H1 (cell line): ENCODE data around the gene TMEM182. TPM values are rescaled to one million over a fixed set of nuclear protein-coding genes. Genes with fewer than 3 reads are reported as not detected.

ENCODE experiments used
- CTCF ChIA-PET: fragments of 300-600 bp; sonication (Branson Sonifier 250); formaldehyde crosslinking; loops from one replicate; lab custom pipeline; 2021; ENCODE audit not compliant: partially characterized antibody; lab: Charles Lee
- POLR2A ChIA-PET: fragments of 300-600 bp; sonication (Branson Sonifier 250); formaldehyde crosslinking; loops from one replicate; lab custom pipeline; 2021; ENCODE audit warnings: inconsistent platforms; ENCODE audit not compliant: partially characterized antibody; lab: Charles Lee
- DNase-seq, 2 experiments: peaks; one replicate each; pipeline versions ENCODE4 v3.0.0 to v3.0.0-alpha.2; 2010 to 2022; ENCODE audit warnings: low spot score in 2 of 2, low read depth in 1 of 2, mixed read lengths in 1 of 2
- FAIRE-seq: peaks from 2 replicates; lab custom pipeline; 2011; peaks lifted over from hg19 to GRCh38; lab: Jason Lieb, UNC
- H2AFZ ChIP-seq: 2 replicates; pipeline ENCODE4 v1.8.1; 2012; ENCODE audit warnings: low read length, inconsistent platforms
- H2AK5ac ChIP-seq: 2 replicates; pipeline ENCODE4 v1.6.1; 2013; ENCODE audit warnings: low read depth, low read length
- H2BK120ac ChIP-seq: replicated peaks from 2 replicates; pipeline ENCODE3; 2013; ENCODE audit warnings: low read depth, low read length, inconsistent platforms
- H2BK12ac ChIP-seq: 2 replicates; pipeline ENCODE4 v1.6.1; 2013; ENCODE audit warnings: low read depth, low read length
- H2BK15ac ChIP-seq: 2 replicates; pipeline ENCODE4 v1.6.1; 2013; ENCODE audit warnings: low read length
- H2BK20ac ChIP-seq: 2 replicates; pipeline ENCODE4 v1.6.1; 2013; ENCODE audit warnings: low read length
- H2BK5ac ChIP-seq: 2 replicates; pipeline ENCODE4 v1.6.1; 2013; ENCODE audit warnings: low read depth, low read length
- H3K14ac ChIP-seq: 2 replicates; pipeline ENCODE4 v1.6.1; 2013; ENCODE audit warnings: inconsistent platforms; ENCODE audit not compliant: insufficient read length
- H3K18ac ChIP-seq: 2 replicates; pipeline ENCODE4 v1.6.1; 2013; ENCODE audit warnings: low read length; ENCODE audit errors: extremely low read depth
- H3K23ac ChIP-seq: 2 replicates; pipeline ENCODE4 v1.6.1; 2013; ENCODE audit warnings: inconsistent platforms; ENCODE audit not compliant: insufficient read length
- H3K23me2 ChIP-seq: 2 replicates; pipeline ENCODE4 v1.6.1; 2013; ENCODE audit warnings: low read depth, low read length
- H3K27ac ChIP-seq: 2 replicates; pipeline ENCODE4 v1.6.1; 2011; ENCODE audit warnings: low read depth, low read length, inconsistent platforms
- H3K27me3 ChIP-seq, 4 experiments: replicated peaks in 1 of 4; 1 replicate in 1 of 4; 2 replicates in 3 of 4; pipeline versions ENCODE4 v1.6.1 to v1.8.1; 2011 to 2013; ENCODE audit warnings: low read length in 3 of 4, mild to moderate bottlenecking in 3 of 4, inconsistent platforms in 2 of 4, mixed read lengths in 2 of 4, moderate library complexity in 1 of 4; ENCODE audit not compliant: control insufficient read depth in 3 of 4, insufficient read depth in 3 of 4; ENCODE audit errors: extremely low read depth in 1 of 4
- H3K36me3 ChIP-seq, 4 experiments: 2 replicates each; pipeline versions ENCODE4 v1.6.1 to v1.8.1; 2011 to 2013; ENCODE audit warnings: mild to moderate bottlenecking in 4 of 4, low read length in 3 of 4, moderate library complexity in 2 of 4, control low read depth in 1 of 4, inconsistent platforms in 1 of 4; ENCODE audit not compliant: insufficient read depth in 4 of 4, control insufficient read depth in 2 of 4
- H3K4ac ChIP-seq: replicated peaks from 2 replicates; pipeline ENCODE3; 2013; ENCODE audit warnings: low read length, low read depth, mixed read lengths, inconsistent platforms; ENCODE audit not compliant: insufficient read length
- H3K4me1 ChIP-seq, 4 experiments: replicated peaks in 1 of 4; 1 replicate in 1 of 4; 2 replicates in 3 of 4; pipeline versions ENCODE4 v1.6.1 to v1.8.1; 2011 to 2013; ENCODE audit warnings: low read length in 3 of 4, inconsistent platforms in 2 of 4, mixed read lengths in 1 of 4; ENCODE audit not compliant: insufficient read depth in 4 of 4, control insufficient read depth in 3 of 4
- H3K4me2 ChIP-seq, 2 experiments: 2 replicates each; pipeline versions ENCODE4 v1.6.1 to v1.8.1; 2011 to 2013; ENCODE audit warnings: low read depth in 2 of 2, low read length in 2 of 2, control low read depth in 1 of 2, inconsistent platforms in 1 of 2, mild to moderate bottlenecking in 1 of 2; ENCODE audit not compliant: insufficient read depth in 1 of 2
- H3K4me3 ChIP-seq, 4 experiments: fragments of 200-600, 300-600 bp in 1 of 4; sonication (generic), shearing (Covaris generic), sonication (Bioruptor Twin) in 1 of 4; 2 replicates each; pipeline versions ENCODE4 v1.5.1 to v1.8.1; 2011 to 2016; ENCODE audit warnings: low read length in 4 of 4, low read depth in 3 of 4, control low read depth in 2 of 4, inconsistent platforms in 2 of 4, mild to moderate bottlenecking in 2 of 4, mixed read lengths in 1 of 4, moderate library complexity in 1 of 4; ENCODE audit not compliant: insufficient read depth in 2 of 4; ENCODE audit errors: extremely low read depth in 1 of 4
- H3K56ac ChIP-seq: replicated peaks from 2 replicates; pipeline ENCODE3; 2013; ENCODE audit warnings: low read depth, mild to moderate bottlenecking, mixed read lengths, low read length, inconsistent platforms; ENCODE audit not compliant: insufficient read length
- H3K79me1 ChIP-seq: 2 replicates; pipeline ENCODE4 v1.6.1; 2013; ENCODE audit warnings: low read depth, low read length, control low read depth
- H3K79me2 ChIP-seq, 2 experiments: 2 replicates each; pipeline versions ENCODE4 v1.6.1 to v1.8.1; 2012 to 2013; ENCODE audit warnings: low read length in 2 of 2, mild to moderate bottlenecking in 2 of 2, inconsistent platforms in 1 of 2; ENCODE audit not compliant: insufficient read depth in 2 of 2, control insufficient read depth in 1 of 2
- H3K9ac ChIP-seq, 4 experiments: replicated peaks in 1 of 4; 1 replicate in 1 of 4; 2 replicates in 3 of 4; pipeline versions ENCODE4 v1.6.1 to v1.8.1; 2011 to 2013; ENCODE audit warnings: low read depth in 3 of 4, low read length in 3 of 4, control low read depth in 2 of 4, mild to moderate bottlenecking in 2 of 4, moderate library complexity in 2 of 4, inconsistent platforms in 1 of 4; ENCODE audit errors: extremely low read depth in 1 of 4
- H3K9me3 ChIP-seq, 2 experiments: 2 replicates each; pipeline versions ENCODE4 v1.6.1 to v1.8.1; 2012 to 2013; ENCODE audit warnings: mild to moderate bottlenecking in 2 of 2, moderate library complexity in 2 of 2, control low read depth in 1 of 2, inconsistent platforms in 1 of 2, low read depth in 1 of 2, low read length in 1 of 2, mixed read lengths in 1 of 2; ENCODE audit not compliant: insufficient read depth in 2 of 2
- H4K20me1 ChIP-seq, 2 experiments: replicated peaks in 1 of 2; 2 replicates each; pipeline versions ENCODE3 to v1.8.1; 2011 to 2013; ENCODE audit warnings: inconsistent platforms in 2 of 2, low read length in 2 of 2, mild to moderate bottlenecking in 1 of 2; ENCODE audit not compliant: insufficient read depth in 2 of 2, control insufficient read depth in 1 of 2
- H4K5ac ChIP-seq: 2 replicates; pipeline ENCODE4 v1.6.1; 2013; ENCODE audit warnings: low read length, low read depth, mixed read lengths, inconsistent platforms; ENCODE audit not compliant: insufficient read length
- H4K8ac ChIP-seq: 2 replicates; pipeline ENCODE4 v1.8.0; 2013; ENCODE audit warnings: mild to moderate bottlenecking, moderate library complexity, low read length, inconsistent platforms; ENCODE audit not compliant: insufficient read depth; ENCODE audit errors: extremely low read depth
- H4K91ac ChIP-seq: replicated peaks from 2 replicates; pipeline ENCODE3; 2013; ENCODE audit warnings: low read length, mixed read lengths, inconsistent platforms; ENCODE audit not compliant: insufficient read length
- CTCF ChIP-seq, 3 experiments: IDR thresholded peaks; 1 replicate in 2 of 3; 2 replicates in 1 of 3; pipeline versions ENCODE4 v1.5.1 to v1.6.1; 2011; ENCODE audit warnings: low read length in 3 of 3, mild to moderate bottlenecking in 3 of 3, inconsistent platforms in 2 of 3, low read depth in 1 of 3, moderate library complexity in 1 of 3; ENCODE audit not compliant: insufficient read depth in 1 of 3; ENCODE audit errors: control extremely low read depth in 1 of 3
- GABPA ChIP-seq: IDR thresholded peaks from 2 replicates; pipeline ENCODE4 v1.6.1; 2011; ENCODE audit warnings: mild to moderate bottlenecking, low read length, moderate library complexity, borderline replicate concordance; ENCODE audit not compliant: insufficient read depth
- HDAC6 ChIP-seq: IDR thresholded peaks from one replicate; pipeline ENCODE4 v1.7.1; 2012; ENCODE audit warnings: low read depth, mild to moderate bottlenecking, inconsistent platforms, low read length, moderate library complexity
- RAD21 ChIP-seq, 2 experiments: IDR thresholded peaks in 1 of 2; conservative IDR thresholded peaks in 1 of 2; 2 replicates each; pipeline ENCODE4 v1.6.1; 2011; ENCODE audit warnings: low read depth in 2 of 2, low read length in 2 of 2, improper control_type of control experiment in 1 of 2, inconsistent platforms in 1 of 2, mild to moderate bottlenecking in 1 of 2, moderate library complexity in 1 of 2
- WGBS, 2 experiments: shearing (Covaris generic) in 1 of 2; methylation state at CpG; one replicate each; pipeline versions ENCODE4 v1.1.6 to v1.1.7; 2013 to 2015; ENCODE audit warnings: low lambda C conversion rate in 2 of 2, mixed read lengths in 2 of 2, inconsistent platforms in 1 of 2, low coverage in 1 of 2, missing lambda C conversion rate in 1 of 2; ENCODE audit not compliant: insufficient replicate concordance in 2 of 2, insufficient coverage in 1 of 2, insufficient read length in 1 of 2; ENCODE audit errors: extremely low coverage in 1 of 2, missing lambda C conversion rate in 1 of 2; 5-methylcytosine and 5-hydroxymethylcytosine counted together
- polyA plus RNA-seq, 7 experiments: library from polyadenylated mRNA; depleted of rRNA in 3 of 7; stranded (reverse) in 5 of 7; unstranded in 2 of 7; fragments of >200 nt in 5 of 7; fragments of 200-250 nt in 2 of 7; gene quantifications; 1 replicate in 5 of 7; 2 replicates in 1 of 7; 4 replicates in 1 of 7; pipeline versions ENCODE4 v1.2.1 to v1.2.3, GENCODE V29; 2011 to 2013; ENCODE audit warnings: missing spikeins in 2 of 7, mixed read lengths in 2 of 7
- total RNA-seq: library from RNA; stranded (reverse); fragmentation: NEBNext Ultra II Directional; extraction: Animal tissue kit (Norgen Biotek cat#: 25700); gene quantifications from 2 replicates; pipeline ENCODE4 v1.2.1, GENCODE V29; 2021

Gene TMEM182
- total and polyA plus RNA-seq, 2 of the 8 experiments (the other 6 are each of a cell fraction or from before 2014, with no cell fraction given): 3.1 to 4.3 TPM

GRCh38 chr2:102841107-102841840, 79.4 kb downstream of the TMEM182 start:
- 64% methylated on average over 19 of the region's 19 CpGs; no CpG with 5 or more reads in 1 of the 2 experiments for WGBS, 2 experiments

More at GRCh38 chr2:102841107-102841840, 79.4 kb downstream of the TMEM182 start:
- H4K91ac ChIP-seq: no peak overlapping the region
- POLR2A ChIA-PET: no interaction called here
- no peak overlapping the region for H2BK12ac ChIP-seq
- no peak overlapping the region for H3K14ac ChIP-seq
- H4K5ac ChIP-seq: no peak overlapping the region
- FAIRE-seq: peak; percentile 71
- no peak overlapping the region for H3K4me2 ChIP-seq
- no peaks in the 10 kb centered on the region for H3K27me3 ChIP-seq
- no peaks in the 10 kb centered on the region for H3K36me3 ChIP-seq
- H2AFZ ChIP-seq: no peak overlapping the region
- H3K4ac ChIP-seq: no peak overlapping the region
- H3K56ac ChIP-seq: no peak overlapping the region
- H3K4me3 ChIP-seq: no peak overlapping the region
- no peak overlapping the region for H2BK5ac ChIP-seq
- no peaks in the 10 kb centered on the region for H3K9me3 ChIP-seq
- no peak overlapping the region for H3K18ac ChIP-seq
- TF ChIP-seq GABPA: no peak
- no peak for TF ChIP-seq HDAC6
- peak; percentile 63 to 75 for TF ChIP-seq RAD21 (IDR thresholded peaks at IDR 0.05 in 1 of 2, conservative IDR thresholded peaks at IDR 0.05 in 1 of 2; ENCODE audit: low read depth in 2 of 2, low read length in 2 of 2)
- TF ChIP-seq CTCF (IDR thresholded peaks at IDR 0.05; ENCODE audit: control extremely low read depth in 1 of 3, insufficient read depth in 1 of 3, low read depth in 1 of 3, low read length in 3 of 3): peak; percentile 64 to 83 (median 80)
- peak; percentile 34 to 80 for DNase-seq
- H2AK5ac ChIP-seq: no peak overlapping the region
- H3K79me1 ChIP-seq: no peaks in the 10 kb centered on the region
- peaks cover 0 to 3% (median 0%) of the 10 kb centered on the region in 4 experiments; a peak in 1 of 7 replicates for H3K4me1 ChIP-seq
- no peak overlapping the region for H2BK120ac ChIP-seq
- no peak overlapping the region for H3K27ac ChIP-seq
- H2BK20ac ChIP-seq: no peak overlapping the region
- no peak overlapping the region for H2BK15ac ChIP-seq
- H4K8ac ChIP-seq: peak overlapping the region; percentile 83; the same call in 1 of the 2 replicates
- H4K20me1 ChIP-seq: no peaks in the 10 kb centered on the region
- no peak overlapping the region for H3K23ac ChIP-seq
- H3K23me2 ChIP-seq: no peaks in the 10 kb centered on the region
- H3K9ac ChIP-seq: no peak overlapping the region
- CTCF ChIA-PET: interaction anchor here (0.6 to 6.2 kb wide), 35 partner anchors 10 to 1788 kb away, joined by 3 to 44 read pairs (median 4); no protein-coding TSS in a partner anchor
- H3K79me2 ChIP-seq: no peaks in the 10 kb centered on the region
